H9 (cell line): Measurements from ENCODE around the gene TTC23. TPM values are rescaled to one million over a fixed set of nuclear protein-coding genes. Genes with fewer than 3 reads are reported as not detected.
A peak's percentile ranks its signal among the peaks of the same experiment; 100 is the strongest.

ENCODE experiments used
- DNase-seq: peaks from one replicate; pipeline ENCODE4 v3.0.0-alpha.2; 2017
- H2AFZ ChIP-seq: one replicate; pipeline ENCODE4 v1.6.1; 2013; ENCODE audit warnings: mild to moderate bottlenecking, low read length, control low read depth, moderate library complexity
- H2AK5ac ChIP-seq: 2 replicates; pipeline ENCODE4 v1.6.1; 2013; ENCODE audit warnings: low read length, control low read depth, mixed read lengths; ENCODE audit not compliant: insufficient read length
- H2BK120ac ChIP-seq: one replicate; pipeline ENCODE4 v1.6.1; 2013; ENCODE audit warnings: low read depth, mild to moderate bottlenecking, low read length, control low read depth, inconsistent platforms; ENCODE audit not compliant: poor library complexity, severe bottlenecking
- H2BK12ac ChIP-seq: 2 replicates; pipeline ENCODE4 v1.6.1; 2013; ENCODE audit warnings: low read length, control low read depth, mixed read lengths, low read depth; ENCODE audit not compliant: insufficient read length
- H2BK15ac ChIP-seq: 2 replicates; pipeline ENCODE4 v1.6.1; 2013; ENCODE audit warnings: low read depth, low read length, control low read depth
- H2BK20ac ChIP-seq: one replicate; pipeline ENCODE4 v1.6.1; 2013; ENCODE audit warnings: low read depth, mild to moderate bottlenecking, low read length, control low read depth, inconsistent platforms; ENCODE audit not compliant: poor library complexity, severe bottlenecking
- H2BK5ac ChIP-seq: 2 replicates; pipeline ENCODE4 v1.6.1; 2013; ENCODE audit warnings: low read length, control low read depth, mixed read lengths; ENCODE audit not compliant: insufficient read length
- H3K14ac ChIP-seq: 2 replicates; pipeline ENCODE4 v1.6.1; 2013; ENCODE audit warnings: low read length, control low read depth; ENCODE audit not compliant: insufficient read depth
- H3K18ac ChIP-seq: 2 replicates; pipeline ENCODE4 v1.6.1; 2013; ENCODE audit warnings: low read depth, mild to moderate bottlenecking, mixed read lengths, low read length, control low read depth; ENCODE audit not compliant: insufficient read length
- H3K23ac ChIP-seq: 2 replicates; pipeline ENCODE4 v1.6.1; 2013; ENCODE audit warnings: low read length, control low read depth, mixed read lengths, low read depth; ENCODE audit not compliant: insufficient read length
- H3K23me2 ChIP-seq: 2 replicates; pipeline ENCODE4 v1.6.1; 2013; ENCODE audit warnings: low read depth, mild to moderate bottlenecking, mixed read lengths, low read length, control low read depth; ENCODE audit not compliant: insufficient read length, poor library complexity, severe bottlenecking
- H3K27ac ChIP-seq: 2 replicates; pipeline ENCODE4 v1.5.1; 2013; ENCODE audit warnings: low read length, control low read depth, mixed read lengths, low read depth; ENCODE audit not compliant: insufficient read length
- H3K27me3 ChIP-seq: 2 replicates; pipeline ENCODE4 v1.6.1; 2013; ENCODE audit warnings: low read length, control low read depth, inconsistent platforms; ENCODE audit not compliant: insufficient read depth
- H3K4ac ChIP-seq: 2 replicates; pipeline ENCODE4 v1.6.1; 2013; ENCODE audit warnings: low read depth, mild to moderate bottlenecking, control low read depth, inconsistent platforms, low read length, moderate library complexity
- H3K4me1 ChIP-seq: 2 replicates; pipeline ENCODE4 v1.6.1; 2013; ENCODE audit warnings: low read length, control low read depth, inconsistent platforms; ENCODE audit not compliant: insufficient read depth
- H3K4me2 ChIP-seq: 2 replicates; pipeline ENCODE4 v1.6.1; 2013; ENCODE audit warnings: low read length, control low read depth, mixed read lengths; ENCODE audit not compliant: insufficient read length, insufficient read depth
- H3K56ac ChIP-seq: 2 replicates; pipeline ENCODE4 v1.6.1; 2013; ENCODE audit warnings: low read depth, mild to moderate bottlenecking, mixed read lengths, low read length, control low read depth; ENCODE audit not compliant: insufficient read length
- H3K79me1 ChIP-seq: 2 replicates; pipeline ENCODE4 v1.6.1; 2013; ENCODE audit warnings: low read depth, mild to moderate bottlenecking, moderate library complexity, low read length, control low read depth, inconsistent platforms; ENCODE audit not compliant: insufficient read depth, poor library complexity, severe bottlenecking
- H3K79me2 ChIP-seq: 2 replicates; pipeline ENCODE4 v1.6.1; 2013; ENCODE audit warnings: low read length, control low read depth, inconsistent platforms; ENCODE audit not compliant: insufficient read depth
- H3K9ac ChIP-seq: 2 replicates; pipeline ENCODE4 v1.6.1; 2013; ENCODE audit warnings: low read length, control low read depth, mixed read lengths; ENCODE audit not compliant: insufficient read length; ENCODE audit errors: extremely low read depth
- H3K9me3 ChIP-seq: one replicate; pipeline ENCODE4 v1.6.1; 2013; ENCODE audit warnings: low read depth, low read length, inconsistent platforms; ENCODE audit not compliant: control insufficient read depth
- H3T11ph ChIP-seq: one replicate; pipeline ENCODE4 v1.6.1; 2013; ENCODE audit warnings: mild to moderate bottlenecking, low read length, control low read depth, inconsistent platforms
- H4K20me1 ChIP-seq: one replicate; pipeline ENCODE4 v1.6.1; 2013; ENCODE audit not compliant: control insufficient read depth, insufficient read length, insufficient read depth
- H4K5ac ChIP-seq: 2 replicates; pipeline ENCODE4 v1.6.1; 2013; ENCODE audit warnings: low read depth, mild to moderate bottlenecking, mixed read lengths, low read length, control low read depth; ENCODE audit not compliant: insufficient read length
- H4K8ac ChIP-seq: replicated peaks from 2 replicates; pipeline ENCODE4 v1.6.1; 2013; ENCODE audit warnings: low read length, control low read depth, mixed read lengths, low read depth; ENCODE audit not compliant: insufficient read length
- H4K91ac ChIP-seq: 2 replicates; pipeline ENCODE4 v1.6.1; 2013; ENCODE audit warnings: low read depth, mild to moderate bottlenecking, moderate library complexity, mixed read lengths, low read length, control low read depth; ENCODE audit not compliant: insufficient read length
- H3K27ac Mint-ChIP-seq, 3 experiments: 2 replicates in 2 of 3; 3 replicates in 1 of 3; pipeline ENCODE4 v1.8.0; 2020 to 2021; ENCODE audit warnings: mixed read lengths in 3 of 3, mild to moderate bottlenecking in 1 of 3, moderate library complexity in 1 of 3
- H3K27me3 Mint-ChIP-seq: 2 replicates; pipeline ENCODE4 v1.8.0; 2021; ENCODE audit warnings: low read depth, mild to moderate bottlenecking, moderate library complexity, mixed read lengths
- H3K36me3 Mint-ChIP-seq, 3 experiments: 2 replicates in 2 of 3; 3 replicates in 1 of 3; pipeline ENCODE4 v1.8.0; 2020 to 2021; ENCODE audit warnings: low read depth in 3 of 3, mixed read lengths in 3 of 3; ENCODE audit not compliant: insufficient read depth in 1 of 3
- H3K4me1 Mint-ChIP-seq, 2 experiments: 2 replicates each; pipeline ENCODE4 v1.8.0; 2020; ENCODE audit warnings: mixed read lengths in 2 of 2
- H3K4me3 Mint-ChIP-seq, 2 experiments: 2 replicates in 1 of 2; 3 replicates in 1 of 2; pipeline ENCODE4 v1.8.0; 2020 to 2021; ENCODE audit warnings: mild to moderate bottlenecking in 2 of 2, mixed read lengths in 2 of 2, moderate library complexity in 1 of 2
- H3K9me3 Mint-ChIP-seq, 2 experiments: 2 replicates in 1 of 2; 3 replicates in 1 of 2; pipeline ENCODE4 v1.8.0; 2020; ENCODE audit warnings: mild to moderate bottlenecking in 2 of 2, mixed read lengths in 2 of 2, moderate library complexity in 1 of 2
- CTCF ChIP-seq: fragments of 200-600 bp; sonication (generic); conservative IDR thresholded peaks from 3 replicates; pipeline ENCODE4 v1.8.0; 2021; ENCODE audit warnings: antibody characterized with exemption, mild to moderate bottlenecking
- WGBS: extraction: QIAGEN DNeasy Blood & Tissue Kit; methylation state at CpG from one replicate; pipeline ENCODE4 v1.1.7; 2013; ENCODE audit warnings: missing lambda C conversion rate, low lambda C conversion rate, mixed read lengths; ENCODE audit not compliant: insufficient read length; ENCODE audit errors: extremely low coverage; 5-methylcytosine and 5-hydroxymethylcytosine counted together
- total RNA-seq: library from RNA; stranded (reverse); gene quantifications from 2 replicates; pipeline ENCODE4 v1.2.1, GENCODE V29; 2021

Gene TTC23
- total RNA-seq, 1 experiment from 2014 or later = 14.3 TPM

DNA sequence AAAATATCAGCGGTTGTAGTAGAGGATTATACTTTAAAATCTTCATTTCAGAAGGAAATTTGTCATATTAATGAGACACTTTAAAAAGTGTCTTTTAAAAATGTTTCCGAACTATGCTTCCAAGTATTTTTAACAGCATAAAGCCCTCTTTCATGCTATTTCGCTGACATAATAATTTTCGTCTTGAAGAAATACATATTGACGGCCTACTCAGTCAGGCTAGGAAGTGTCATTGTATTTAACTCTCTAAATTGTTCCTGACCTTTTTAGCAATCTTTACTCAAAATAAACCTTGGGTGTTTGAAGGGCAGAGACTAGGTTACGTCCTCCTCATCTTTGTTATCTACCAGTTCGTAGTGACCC lies 1.1 kb upstream of the TTC23 start:
- no peak for DNase-seq
- H2BK120ac ChIP-seq = no peak overlapping the region
- no peaks in the 10 kb centered on the region; the same call in 1 of the 2 replicates for H3K79me2 ChIP-seq
- H4K5ac ChIP-seq = peak overlapping the region; percentile 15
- H2BK15ac ChIP-seq = no peak overlapping the region
- H3K4me2 ChIP-seq = peak overlapping the region; percentile 99
- no CpG with 5 or more reads among the region's 7 CpGs for WGBS
- peak overlapping the region; percentile 73 for H3K27ac ChIP-seq
- Mint-ChIP-seq H3K27me3 (no peaks in the 10 kb centered on the region), H3K27ac (peak overlapping the region; percentile 89 to 98 (median 97); a peak in 6 of 7 replicates), H3K9me3 (no peaks in the 10 kb centered on the region), H3K4me1 (peaks cover 16 to 17% of the 10 kb centered on the region in 2 experiments; a peak in 3 of 4 replicates), H3K36me3 (no peaks in the 10 kb centered on the region), H3K4me3 (no peak overlapping the region; a peak in 1 of 5 replicates)
- no peak overlapping the region for H2AFZ ChIP-seq
- no peaks in the 10 kb centered on the region for H4K20me1 ChIP-seq
- H3K4ac ChIP-seq = no peak overlapping the region
- no peaks in the 10 kb centered on the region for H3K27me3 ChIP-seq
- no peak overlapping the region for H2BK5ac ChIP-seq
- no peak overlapping the region for H3K56ac ChIP-seq
- TF ChIP-seq CTCF = no peak
- no peak overlapping the region for H3T11ph ChIP-seq
- H3K9ac ChIP-seq = peak overlapping the region; percentile 86
- H3K23ac ChIP-seq = no peak overlapping the region
- no peaks in the 10 kb centered on the region; the same call in 1 of the 2 replicates for H3K4me1 ChIP-seq
- no peak overlapping the region for H2BK12ac ChIP-seq
- H2AK5ac ChIP-seq = no peak overlapping the region
- no peak overlapping the region for H2BK20ac ChIP-seq
- H4K91ac ChIP-seq = no peak overlapping the region
- no peak overlapping the region for H3K18ac ChIP-seq
- H3K14ac ChIP-seq = no peak overlapping the region
- no peaks in the 10 kb centered on the region for H3K79me1 ChIP-seq
- H4K8ac ChIP-seq = no peak overlapping the region
- peaks cover 3% of the 10 kb centered on the region for H3K23me2 ChIP-seq
- H3K9me3 ChIP-seq = no peaks in the 10 kb centered on the region
